Suprapubic skin (tissue), 4 donors: ENCODE results near the gene CALCOCO1.

Source experiments
- CTCF ChIP-seq, 2 donors: fragments of 200-600 bp in 1 of 2; fragments of 450-650 bp in 1 of 2; sonication (generic) in 1 of 2; IDR thresholded peaks; one replicate each; pipeline ENCODE4 v1.5.1; 2016 to 2019; ENCODE audit warnings: antibody characterized with exemption in 2 of 2, mild to moderate bottlenecking in 1 of 2, moderate library complexity in 1 of 2
- EP300 ChIP-seq: sonication (generic); formaldehyde crosslinking; IDR thresholded peaks from one replicate; pipeline ENCODE4 v1.6.1; 2017; ENCODE audit warnings: antibody characterized with exemption
- POLR2A ChIP-seq, 2 donors: fragments of 450-650 bp; IDR thresholded peaks; one replicate each; pipeline ENCODE4 v1.6.1; 2017; ENCODE audit warnings: antibody characterized with exemption in 2 of 2, mild to moderate bottlenecking in 2 of 2, moderate library complexity in 2 of 2
- POLR2AphosphoS5 ChIP-seq, 3 donors: sonication (generic); formaldehyde crosslinking; IDR thresholded peaks; one replicate each; pipeline ENCODE4 v1.6.1; 2017; ENCODE audit warnings: antibody characterized with exemption in 3 of 3

- TF ChIP-seq CTCF (IDR thresholded peaks at IDR 0.05) (no peak), POLR2A (IDR thresholded peaks at IDR 0.05) (no peak), POLR2AphosphoS5 (IDR thresholded peaks at IDR 0.05) (no peak), EP300 (no peak)
Observed at GRCh38 chr12:53740130-53740491, 12.9 kb upstream of the CALCOCO1 start.
